Fibroblast of skin of back (primary cell): Measurements from ENCODE around the gene CCRL2. TPM values are rescaled to one million over a fixed set of nuclear protein-coding genes. Genes with fewer than 3 reads are reported as not detected.
A peak's percentile ranks its signal among the peaks of the same experiment; 100 is the strongest.

ENCODE experiments used
- DNase-seq: peaks from one replicate; pipeline ENCODE4 v3.0.0-alpha.2; 2013
- polyA plus RNA-seq, 2 experiments: library from polyadenylated mRNA; unstranded; fragments of 120-200 nt; gene quantifications; one replicate each; pipeline ENCODE4 v1.2.1, GENCODE V29; 2013; ENCODE audit not compliant: insufficient read length in 2 of 2

Gene CCRL2
- 0.17 TPM for polyA plus RNA-seq (2013, experiment 1 of 2; ENCODE audit: insufficient read length)
- not detected for polyA plus RNA-seq (2013, experiment 2 of 2; ENCODE audit: insufficient read length)

DNA sequence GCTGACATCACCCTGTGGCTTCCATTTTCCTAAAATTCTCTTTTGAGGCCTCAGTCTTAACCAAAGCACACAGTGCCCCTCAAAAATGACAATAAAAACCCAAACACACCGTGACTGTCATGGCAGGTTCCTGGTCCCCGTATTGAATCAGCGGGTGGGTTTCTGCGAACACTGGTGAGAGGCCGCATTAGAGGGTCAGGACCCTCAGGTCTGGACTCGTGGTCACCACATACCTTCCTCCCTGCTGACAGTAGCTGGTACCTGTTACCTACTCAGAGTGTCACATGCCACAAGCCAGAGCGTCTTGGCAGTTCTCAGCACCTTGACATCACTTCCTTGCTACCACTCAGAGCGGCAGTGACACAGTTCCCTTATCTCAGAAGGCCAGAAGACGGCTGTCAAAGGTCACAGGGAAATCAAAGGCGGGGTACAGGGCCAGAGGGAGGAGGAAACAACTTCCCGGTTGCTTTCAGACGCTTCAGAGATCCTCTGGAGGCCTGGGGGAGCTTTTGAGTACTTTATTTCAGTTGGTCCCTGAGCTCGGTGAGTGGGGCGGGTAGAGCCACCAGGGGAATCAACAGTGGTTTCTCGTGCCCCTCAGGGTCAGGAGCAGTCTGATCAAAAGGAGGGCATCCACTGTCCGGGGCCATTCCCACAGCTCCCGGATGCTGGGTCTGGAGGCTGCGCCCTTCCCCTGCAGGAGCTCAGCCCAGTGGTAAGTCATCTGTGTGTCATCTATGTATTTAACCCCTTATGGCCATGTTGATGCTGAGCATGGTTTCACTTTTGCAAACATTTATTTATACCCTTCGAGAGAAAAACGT lies at the start of gene CCRL2, which contains the start of gene CCR5AS:
Gene CCRL2 (plus strand): TSS at position 472 of the 824 bp plus-strand sequence. CDS start 821 bp downstream, outside the sequence.
Gene CCR5AS (minus strand): TSS at position 279 of the 824 bp plus-strand sequence.
- peak; percentile 74 for DNase-seq

DNA sequence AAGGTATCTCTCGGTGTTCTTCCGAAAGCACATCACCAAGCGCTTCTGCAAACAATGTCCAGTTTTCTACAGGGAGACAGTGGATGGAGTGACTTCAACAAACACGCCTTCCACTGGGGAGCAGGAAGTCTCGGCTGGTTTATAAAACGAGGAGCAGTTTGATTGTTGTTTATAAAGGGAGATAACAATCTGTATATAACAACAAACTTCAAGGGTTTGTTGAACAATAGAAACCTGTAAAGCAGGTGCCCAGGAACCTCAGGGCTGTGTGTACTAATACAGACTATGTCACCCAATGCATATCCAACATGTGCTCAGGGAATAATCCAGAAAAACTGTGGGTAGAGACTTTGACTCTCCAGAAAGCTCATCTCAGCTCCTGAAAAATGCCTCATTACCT lies 48.6 kb upstream of the CCRL2 start:
- DNase-seq = no peak

DNA sequence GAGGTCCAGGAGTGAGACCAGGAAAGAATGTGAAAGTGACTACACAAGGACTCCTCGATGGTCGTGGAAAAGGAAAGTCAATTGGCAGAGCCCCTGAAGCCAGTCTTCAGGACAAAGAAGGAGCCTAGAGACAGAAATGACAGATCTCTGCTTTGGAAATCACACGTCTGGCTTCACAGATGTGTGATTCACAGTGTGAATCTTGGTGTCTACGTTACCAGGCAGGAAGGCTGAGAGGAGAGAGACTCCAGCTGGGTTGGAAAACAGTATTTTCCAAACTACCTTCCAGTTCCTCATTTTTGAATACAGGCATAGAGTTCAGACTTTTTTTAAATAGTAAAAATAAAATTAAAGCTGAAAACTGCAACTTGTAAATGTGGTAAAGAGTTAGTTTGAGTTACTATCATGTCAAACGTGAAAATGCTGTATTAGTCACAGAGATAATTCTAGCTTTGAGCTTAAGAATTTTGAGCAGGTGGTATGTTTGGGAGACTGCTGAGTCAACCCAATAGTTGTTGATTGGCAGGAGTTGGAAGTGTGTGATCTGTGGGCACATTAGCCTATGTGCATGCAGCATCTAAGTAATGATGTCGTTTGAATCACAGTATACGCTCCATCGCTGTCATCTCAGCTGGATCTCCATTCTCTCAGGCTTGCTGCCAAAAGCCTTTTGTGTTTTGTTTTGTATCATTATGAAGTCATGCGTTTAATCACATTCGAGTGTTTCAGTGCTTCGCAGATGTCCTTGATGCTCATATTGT lies 47.1 kb upstream of the CCRL2 start:
- DNase-seq = peak; percentile 58

DNA sequence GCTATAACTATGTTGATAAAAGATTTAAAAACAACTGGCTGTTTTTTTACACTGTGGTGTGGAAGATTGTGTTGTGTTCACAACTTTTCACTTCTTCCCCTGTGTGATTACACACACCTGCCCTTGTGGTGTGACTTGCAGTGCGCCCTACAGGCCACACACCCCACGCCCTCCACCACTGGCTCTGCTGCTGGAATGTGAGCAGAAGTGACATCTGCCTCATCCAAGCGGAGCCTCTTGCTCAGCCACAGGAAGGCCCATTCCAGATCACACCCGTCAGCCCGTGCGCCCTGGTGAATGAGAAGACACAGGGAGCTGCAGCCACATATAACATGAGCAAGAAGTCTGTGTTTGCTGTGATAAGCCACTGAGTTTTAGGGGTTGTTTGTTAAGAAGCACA lies 46.2 kb upstream of the CCRL2 start:
- DNase-seq = peak; percentile 50

DNA sequence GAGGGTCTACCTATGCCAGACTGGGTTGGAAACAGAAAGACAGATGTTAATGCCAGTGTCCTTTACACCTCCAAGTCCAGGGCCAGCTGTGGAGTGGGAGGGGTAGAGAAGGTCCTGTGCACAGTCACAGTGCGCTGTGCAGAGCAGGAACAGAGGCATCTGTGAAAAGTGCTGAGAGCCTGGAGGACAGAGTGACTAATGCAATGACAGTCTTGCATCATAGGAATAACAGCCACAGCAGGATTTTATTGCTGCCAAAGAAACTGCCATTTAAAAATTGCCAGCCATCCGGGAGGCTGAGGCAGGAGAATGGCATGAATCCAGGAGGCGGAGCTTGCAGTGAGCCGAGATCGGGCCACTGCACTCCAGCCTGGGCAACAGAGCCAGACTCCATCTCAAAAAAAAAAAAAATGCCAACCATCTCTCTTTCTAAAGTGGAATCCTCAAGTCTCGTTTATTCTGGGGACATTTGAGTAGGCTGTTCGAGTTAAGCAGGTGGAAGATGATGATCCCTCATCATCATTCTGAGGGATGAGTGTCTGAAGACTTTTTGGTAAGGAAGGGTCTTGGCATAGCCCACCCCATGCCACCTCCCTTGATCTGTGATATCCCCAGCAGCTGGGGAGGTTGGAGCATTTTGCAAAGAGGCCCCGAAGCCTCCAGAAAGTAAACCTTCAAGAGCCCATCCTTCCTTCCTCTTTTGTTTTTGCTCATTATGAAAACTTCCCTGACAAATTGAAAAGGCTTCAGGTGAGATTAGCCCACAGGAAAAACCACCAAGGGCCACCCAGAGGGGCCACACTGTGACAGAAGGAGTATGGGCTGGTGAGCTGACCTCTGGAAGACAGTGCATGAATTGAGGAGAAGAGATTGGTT lies 45.4 kb upstream of the CCRL2 start:
- peak; percentile 84 for DNase-seq

- no peak for DNase-seq
Measured at GRCh38 chr3:46365041-46365440, 42.0 kb upstream of the CCRL2 start.

GRCh38 chr3:46365737-46366524 lies 41.1 kb upstream of the CCRL2 start:
- no peak for DNase-seq

DNA sequence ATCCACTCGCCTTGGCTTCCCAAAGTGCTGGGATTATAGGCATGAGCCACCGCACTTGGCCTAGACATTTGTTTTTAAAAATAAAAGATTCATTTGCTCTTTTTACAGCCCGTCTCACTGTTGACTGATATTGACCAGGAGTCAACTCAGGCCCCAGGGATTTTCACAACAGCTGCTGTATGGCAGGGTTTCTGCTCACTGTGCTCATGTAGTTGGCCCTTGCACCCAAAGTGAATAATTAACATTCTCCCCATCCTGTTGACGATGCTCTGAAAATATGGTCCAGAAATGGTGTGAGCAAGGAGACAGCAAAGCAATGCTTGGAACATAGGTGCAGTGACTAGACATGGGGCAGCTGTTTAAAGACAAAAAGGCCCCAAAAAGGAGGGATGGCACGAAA lies 39.2 kb upstream of the CCRL2 start:
- DNase-seq = no peak

DNA sequence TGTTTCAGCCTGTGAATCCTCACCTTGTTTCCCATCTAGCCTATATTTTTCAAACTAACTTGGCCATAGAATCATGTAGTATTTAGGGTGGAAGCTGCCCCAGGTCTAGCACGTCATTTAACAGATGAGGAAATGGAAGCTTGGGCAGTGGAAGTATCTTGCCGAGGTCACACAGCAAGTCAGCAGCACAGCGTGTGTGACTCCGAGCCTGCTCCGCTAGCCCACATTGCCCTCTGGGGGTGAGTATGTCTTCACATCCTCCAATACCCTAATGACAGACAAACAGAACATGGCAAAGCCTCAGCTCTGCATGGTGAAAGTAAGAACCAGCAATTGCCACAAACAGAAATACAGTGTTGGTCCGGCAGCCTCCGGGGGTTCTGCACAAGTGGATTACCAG lies 38.5 kb upstream of the CCRL2 start:
- no peak for DNase-seq

GRCh38 chr3:46369151-46369550 lies 37.9 kb upstream of the CCRL2 start:
- no peak for DNase-seq

DNA sequence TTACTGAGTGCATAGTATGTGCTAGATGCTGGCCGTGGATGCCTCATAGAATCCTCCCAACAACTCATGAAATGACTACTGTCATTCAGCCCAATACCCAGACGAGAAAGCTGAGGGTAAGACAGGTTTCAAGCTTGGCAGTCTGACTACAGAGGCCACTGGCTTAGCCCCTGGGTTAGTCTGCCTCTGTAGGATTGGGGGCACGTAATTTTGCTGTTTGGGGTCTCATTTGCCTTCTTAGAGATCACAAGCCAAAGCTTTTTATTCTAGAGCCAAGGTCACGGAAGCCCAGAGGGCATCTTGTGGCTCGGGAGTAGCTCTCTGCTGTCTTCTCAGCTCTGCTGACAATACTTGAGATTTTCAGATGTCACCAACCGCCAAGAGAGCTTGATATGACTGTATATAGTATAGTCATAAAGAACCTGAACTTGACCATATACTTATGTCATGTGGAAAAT lies 37.4 kb upstream of the CCRL2 start:
- no peak for DNase-seq

GRCh38 chr3:46370839-46371518 lies 36.1 kb upstream of the CCRL2 start, which contains the start of gene CCR5:
Gene CCR5 (plus strand): TSS chr3:46370946. CDS start chr3:46372903, 1,957 bp downstream.
- DNase-seq = no peak

GRCh38 chr3:46371519-46372340 lies 35.3 kb upstream of the CCRL2 start:
- DNase-seq = no peak

DNA sequence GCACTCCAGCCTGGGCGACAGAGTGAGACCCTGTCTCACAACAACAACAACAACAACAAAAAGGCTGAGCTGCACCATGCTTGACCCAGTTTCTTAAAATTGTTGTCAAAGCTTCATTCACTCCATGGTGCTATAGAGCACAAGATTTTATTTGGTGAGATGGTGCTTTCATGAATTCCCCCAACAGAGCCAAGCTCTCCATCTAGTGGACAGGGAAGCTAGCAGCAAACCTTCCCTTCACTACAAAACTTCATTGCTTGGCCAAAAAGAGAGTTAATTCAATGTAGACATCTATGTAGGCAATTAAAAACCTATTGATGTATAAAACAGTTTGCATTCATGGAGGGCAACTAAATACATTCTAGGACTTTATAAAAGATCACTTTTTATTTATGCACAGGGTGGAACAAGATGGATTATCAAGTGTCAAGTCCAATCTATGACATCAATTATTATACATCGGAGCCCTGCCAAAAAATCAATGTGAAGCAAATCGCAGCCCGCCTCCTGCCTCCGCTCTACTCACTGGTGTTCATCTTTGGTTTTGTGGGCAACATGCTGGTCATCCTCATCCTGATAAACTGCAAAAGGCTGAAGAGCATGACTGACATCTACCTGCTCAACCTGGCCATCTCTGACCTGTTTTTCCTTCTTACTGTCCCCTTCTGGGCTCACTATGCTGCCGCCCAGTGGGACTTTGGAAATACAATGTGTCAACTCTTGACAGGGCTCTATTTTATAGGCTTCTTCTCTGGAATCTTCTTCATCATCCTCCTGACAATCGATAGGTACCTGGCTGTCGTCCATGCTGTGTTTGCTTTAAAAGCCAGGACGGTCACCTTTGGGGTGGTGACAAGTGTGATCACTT lies 34.3 kb upstream of the CCRL2 start:
- DNase-seq = peak; percentile 17

GRCh38 chr3:46374755-46375154 lies 32.3 kb upstream of the CCRL2 start:
- DNase-seq = no peak

DNA sequence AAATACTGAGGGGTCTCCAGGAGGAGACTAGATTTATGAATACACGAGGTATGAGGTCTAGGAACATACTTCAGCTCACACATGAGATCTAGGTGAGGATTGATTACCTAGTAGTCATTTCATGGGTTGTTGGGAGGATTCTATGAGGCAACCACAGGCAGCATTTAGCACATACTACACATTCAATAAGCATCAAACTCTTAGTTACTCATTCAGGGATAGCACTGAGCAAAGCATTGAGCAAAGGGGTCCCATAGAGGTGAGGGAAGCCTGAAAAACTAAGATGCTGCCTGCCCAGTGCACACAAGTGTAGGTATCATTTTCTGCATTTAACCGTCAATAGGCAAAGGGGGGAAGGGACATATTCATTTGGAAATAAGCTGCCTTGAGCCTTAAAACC lies 31.8 kb upstream of the CCRL2 start:
- no peak for DNase-seq

DNA sequence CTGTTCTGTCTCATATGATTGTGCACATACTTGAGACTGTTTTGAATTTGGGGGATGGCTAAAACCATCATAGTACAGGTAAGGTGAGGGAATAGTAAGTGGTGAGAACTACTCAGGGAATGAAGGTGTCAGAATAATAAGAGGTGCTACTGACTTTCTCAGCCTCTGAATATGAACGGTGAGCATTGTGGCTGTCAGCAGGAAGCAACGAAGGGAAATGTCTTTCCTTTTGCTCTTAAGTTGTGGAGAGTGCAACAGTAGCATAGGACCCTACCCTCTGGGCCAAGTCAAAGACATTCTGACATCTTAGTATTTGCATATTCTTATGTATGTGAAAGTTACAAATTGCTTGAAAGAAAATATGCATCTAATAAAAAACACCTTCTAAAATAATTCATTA lies 31.2 kb upstream of the CCRL2 start:
- no peak for DNase-seq

- peak; percentile 50 for DNase-seq
Measured at GRCh38 chr3:46378426-46378942, 28.6 kb upstream of the CCRL2 start.
